ENCODE measurements around the gene KPNA6.
"Not testable (repeated sequence)": the region's sequence is repeated elsewhere in the genome, so short reads cannot be mapped to it uniquely, and the experiment has no call there.

The KPNA6 gene

GRCh38 chr1:32114420-32114819 lies 6.6 kb downstream of the KPNA6 start:
- no peak overlapping the region for H3K4me3 ChIP-seq (ENCODE audit: low read length)
- DNase-seq (ENCODE audit: low read depth): no peak
- TF ChIP-seq, protein P1, sequence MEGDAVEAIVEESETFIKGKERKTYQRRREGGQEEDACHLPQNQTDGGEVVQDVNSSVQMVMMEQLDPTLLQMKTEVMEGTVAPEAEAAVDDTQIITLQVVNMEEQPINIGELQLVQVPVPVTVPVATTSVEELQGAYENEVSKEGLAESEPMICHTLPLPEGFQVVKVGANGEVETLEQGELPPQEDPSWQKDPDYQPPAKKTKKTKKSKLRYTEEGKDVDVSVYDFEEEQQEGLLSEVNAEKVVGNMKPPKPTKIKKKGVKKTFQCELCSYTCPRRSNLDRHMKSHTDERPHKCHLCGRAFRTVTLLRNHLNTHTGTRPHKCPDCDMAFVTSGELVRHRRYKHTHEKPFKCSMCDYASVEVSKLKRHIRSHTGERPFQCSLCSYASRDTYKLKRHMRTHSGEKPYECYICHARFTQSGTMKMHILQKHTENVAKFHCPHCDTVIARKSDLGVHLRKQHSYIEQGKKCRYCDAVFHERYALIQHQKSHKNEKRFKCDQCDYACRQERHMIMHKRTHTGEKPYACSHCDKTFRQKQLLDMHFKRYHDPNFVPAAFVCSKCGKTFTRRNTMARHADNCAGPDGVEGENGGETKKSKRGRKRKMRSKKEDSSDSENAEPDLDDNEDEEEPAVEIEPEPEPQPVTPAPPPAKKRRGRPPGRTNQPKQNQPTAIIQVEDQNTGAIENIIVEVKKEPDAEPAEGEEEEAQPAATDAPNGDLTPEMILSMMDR (conservative IDR thresholded peaks at IDR 0.05; ENCODE audit: low read depth, low read length): no peak

DNA sequence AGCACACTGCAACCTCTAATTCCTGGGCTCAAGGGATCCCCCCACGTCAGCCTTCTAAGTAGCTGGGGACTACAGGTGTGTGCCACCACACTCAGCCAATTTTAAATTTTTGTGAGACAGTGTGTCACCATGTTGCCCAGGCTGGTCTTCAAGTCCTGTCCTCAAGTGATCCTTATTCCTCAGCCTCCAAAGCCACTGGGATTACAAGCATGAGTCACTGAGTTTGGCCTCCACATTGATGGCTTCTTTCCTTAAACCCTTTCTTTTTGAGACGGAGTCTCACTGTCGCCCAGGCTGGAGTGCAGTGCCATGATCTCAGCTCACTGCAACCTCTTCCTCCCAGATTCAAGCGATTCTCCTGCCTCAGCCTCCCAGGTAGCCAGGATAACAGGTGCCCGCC lies 7.6 kb downstream of the KPNA6 start:
- TF ChIP-seq, protein P1 (conservative IDR thresholded peaks at IDR 0.05; ENCODE audit: low read depth, low read length): no peak
- no peak overlapping the region for H3K4me3 ChIP-seq (ENCODE audit: low read length)
- DNase-seq (ENCODE audit: low read depth): no peak

- no peak overlapping the region for H3K4me3 ChIP-seq (ENCODE audit: low read length)
- DNase-seq (ENCODE audit: low read depth): no peak
- TF ChIP-seq, protein P1 (conservative IDR thresholded peaks at IDR 0.05; ENCODE audit: low read depth, low read length): no peak
Measured at GRCh38 chr1:32116531-32116930, 8.7 kb downstream of the KPNA6 start.

GRCh38 chr1:32122151-32122550 lies 14.3 kb downstream of the KPNA6 start:
- no peak for DNase-seq (ENCODE audit: low read depth)
- TF ChIP-seq, protein P1 (conservative IDR thresholded peaks at IDR 0.05; ENCODE audit: low read depth, low read length): no peak
- no peak overlapping the region for H3K4me3 ChIP-seq (ENCODE audit: low read length)

GRCh38 chr1:32123361-32123760 lies 15.5 kb downstream of the KPNA6 start:
- not testable (repeated sequence) for H3K4me3 ChIP-seq (ENCODE audit: low read length); DNase-seq (ENCODE audit: low read depth)

GRCh38 chr1:32125313-32125712 lies 17.5 kb downstream of the KPNA6 start:
- TF ChIP-seq, protein P1 (conservative IDR thresholded peaks at IDR 0.05; ENCODE audit: low read depth, low read length): no peak
- H3K4me3 ChIP-seq (ENCODE audit: low read length): no peak overlapping the region
- DNase-seq (ENCODE audit: low read depth): no peak

DNA sequence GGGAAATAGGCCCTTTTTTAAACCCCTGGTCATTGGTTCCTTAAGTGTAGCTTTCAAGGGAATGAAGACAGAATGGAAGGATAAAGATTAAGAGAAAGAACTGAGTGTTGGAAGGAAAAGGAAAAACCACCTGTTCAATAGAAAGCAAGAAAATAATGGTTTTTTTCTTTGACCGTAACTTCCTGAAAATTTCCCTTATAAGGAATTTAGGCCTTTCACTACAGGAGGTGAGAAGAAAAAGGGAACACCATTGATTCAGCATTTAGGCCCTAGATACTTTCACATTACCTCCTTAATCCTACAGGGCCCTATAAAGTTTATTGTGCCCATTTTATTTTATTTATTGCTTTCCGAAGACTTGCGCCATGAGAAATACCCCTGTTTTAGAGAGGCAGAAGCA lies 18.9 kb downstream of the KPNA6 start:
- no peak for DNase-seq (ENCODE audit: low read depth)
- H3K4me3 ChIP-seq (ENCODE audit: low read length): no peak overlapping the region
- TF ChIP-seq, protein P1 (conservative IDR thresholded peaks at IDR 0.05; ENCODE audit: low read depth, low read length): no peak
